ENCODE measurements around the gene FUT6.

FUT6 gene

DNA sequence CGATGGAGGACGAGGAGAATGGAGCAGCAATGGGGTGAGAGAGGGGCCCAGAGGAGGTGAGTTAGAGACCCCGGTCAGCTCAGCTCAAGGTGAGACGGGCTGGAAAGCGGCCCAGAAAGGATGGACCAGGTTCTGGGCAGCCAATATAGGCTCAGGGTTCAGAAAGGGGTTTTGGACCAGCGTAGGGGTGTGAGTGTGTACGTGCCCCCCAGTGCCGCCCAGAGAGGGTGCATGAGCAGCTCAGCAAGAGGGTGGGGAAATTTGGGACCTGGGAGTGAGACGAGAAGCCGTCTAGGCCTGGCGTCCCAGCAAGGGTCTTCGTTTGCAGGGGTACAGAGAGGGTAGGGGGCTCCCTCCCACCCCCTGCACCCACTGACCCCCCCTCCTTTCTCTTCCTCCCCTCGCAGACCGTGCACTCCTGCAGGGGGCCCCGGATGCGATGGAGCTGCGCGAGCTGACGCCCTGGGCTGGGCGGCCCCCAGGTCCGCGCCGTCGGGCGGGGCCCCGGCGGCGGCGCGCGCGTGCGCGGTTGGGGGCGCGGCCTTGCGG, 12.1 kb downstream of the FUT6 start:
- DNase-seq: no peak

- DNase-seq: peak; percentile 96
Measured at GRCh38 chr19:5826531-5827341, 12.8 kb downstream of the FUT6 start.

DNA sequence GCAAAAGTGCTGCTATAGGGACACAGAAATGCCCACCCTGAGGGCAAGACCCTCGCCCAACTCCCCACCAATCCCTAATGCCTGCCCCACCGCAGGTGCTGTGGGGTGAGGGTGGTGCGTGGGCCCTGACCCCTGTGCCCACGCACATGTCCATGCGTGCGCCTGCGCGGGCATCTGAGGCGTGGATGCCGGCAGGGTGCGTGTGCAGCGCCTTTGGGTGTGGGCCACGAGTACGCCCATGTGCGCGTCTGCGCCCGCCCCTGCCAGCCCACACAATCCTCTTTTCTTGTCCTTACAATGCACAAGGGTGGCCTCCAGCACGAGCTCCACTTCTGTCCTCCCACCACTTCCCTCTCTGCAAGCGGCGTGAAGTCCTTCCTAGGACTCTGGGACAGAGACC, 14.3 kb downstream of the FUT6 start:
- DNase-seq: no peak

DNA sequence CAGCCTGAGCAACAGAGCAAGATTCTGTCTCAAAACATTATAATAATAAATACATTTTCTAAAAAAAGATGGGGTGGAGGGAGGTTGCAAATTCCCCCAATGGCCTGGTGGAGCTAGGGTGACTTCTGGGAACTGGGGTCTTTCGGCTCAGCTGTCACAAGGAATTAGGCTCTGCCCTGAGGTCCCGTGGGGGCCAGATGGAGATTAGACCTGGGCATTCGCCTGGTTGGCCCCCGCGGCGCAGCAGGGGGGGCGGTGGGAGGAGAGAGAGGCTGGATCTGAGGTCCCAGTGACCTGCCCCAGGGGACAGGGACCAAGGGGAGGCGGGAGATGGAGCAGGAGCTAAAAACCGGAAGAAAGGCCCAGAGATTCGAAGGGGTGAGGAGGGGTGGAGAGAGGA, 14.8 kb downstream of the FUT6 start:
- DNase-seq: no peak

GRCh38 chr19:5823579-5824281, 15.8 kb downstream of the FUT6 start:
- DNase-seq: no peak

- DNase-seq: no peak
Measured at GRCh38 chr19:5822181-5822844, 17.2 kb downstream of the FUT6 start.

- DNase-seq: no peak
Measured at GRCh38 chr19:5821521-5822180, 17.9 kb downstream of the FUT6 start.

DNA sequence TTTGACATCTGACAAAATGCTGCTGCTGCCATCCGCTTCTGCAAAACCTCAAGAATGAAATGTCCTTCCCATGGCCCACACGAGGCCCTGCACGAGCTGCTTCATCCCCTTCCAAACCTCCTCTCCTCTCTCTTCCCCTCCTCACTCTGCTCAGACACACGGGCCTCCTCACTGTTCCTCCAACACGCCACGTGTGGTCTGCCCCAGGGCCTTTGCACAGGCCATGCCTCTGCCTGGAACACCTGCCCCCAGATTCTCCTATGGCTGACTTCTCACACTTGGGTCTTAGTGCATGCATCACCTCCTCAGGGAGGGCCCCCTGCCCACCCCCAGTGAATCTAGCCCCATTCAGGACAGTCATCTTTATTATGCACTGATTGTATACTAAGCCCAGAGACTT, 18.7 kb downstream of the FUT6 start:
- no peak for DNase-seq

DNA sequence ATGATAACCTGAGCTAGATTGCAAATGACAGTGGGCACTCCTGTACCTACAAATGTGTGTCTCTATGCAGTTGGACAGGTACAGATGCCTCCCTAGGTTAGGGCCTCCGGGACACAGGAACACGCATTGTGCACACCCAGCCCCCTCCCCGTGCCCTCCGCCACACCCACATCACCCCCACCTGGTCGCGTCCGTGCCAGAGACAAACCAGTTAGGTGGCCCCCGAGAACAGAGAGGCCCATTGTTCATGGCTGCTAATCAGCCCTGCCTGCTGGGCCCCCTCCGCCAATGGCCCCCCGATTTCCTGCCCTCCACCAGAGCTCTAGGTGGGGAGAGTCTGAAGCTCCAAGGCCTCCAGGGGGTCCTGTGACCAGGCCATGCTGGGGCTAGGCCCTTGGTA, 20.9 kb downstream of the FUT6 start:
- no peak for DNase-seq

GRCh38 chr19:5817218-5817617, 22.3 kb downstream of the FUT6 start:
- no peak for DNase-seq

DNA sequence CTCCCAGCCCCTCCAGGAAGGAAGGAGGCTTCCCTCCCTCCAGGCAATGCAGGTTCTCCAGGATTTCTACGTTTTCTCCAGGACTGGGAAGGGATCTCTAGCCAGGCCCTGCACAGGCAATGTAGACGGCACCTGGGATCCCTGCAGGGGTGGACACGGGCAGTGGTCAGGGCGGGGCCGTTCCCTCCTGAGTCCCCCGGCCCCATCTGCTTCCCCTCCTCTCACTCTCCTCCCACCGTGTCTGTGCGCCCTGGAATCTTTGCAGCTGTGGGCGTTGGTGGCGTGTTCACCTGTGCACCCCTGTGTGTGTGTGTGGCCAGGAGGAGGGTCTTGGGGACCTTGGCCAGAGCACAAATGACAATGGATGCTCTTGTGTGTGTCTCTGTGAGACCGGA, 24.7 kb downstream of the FUT6 start:
- DNase-seq: no peak

DNA sequence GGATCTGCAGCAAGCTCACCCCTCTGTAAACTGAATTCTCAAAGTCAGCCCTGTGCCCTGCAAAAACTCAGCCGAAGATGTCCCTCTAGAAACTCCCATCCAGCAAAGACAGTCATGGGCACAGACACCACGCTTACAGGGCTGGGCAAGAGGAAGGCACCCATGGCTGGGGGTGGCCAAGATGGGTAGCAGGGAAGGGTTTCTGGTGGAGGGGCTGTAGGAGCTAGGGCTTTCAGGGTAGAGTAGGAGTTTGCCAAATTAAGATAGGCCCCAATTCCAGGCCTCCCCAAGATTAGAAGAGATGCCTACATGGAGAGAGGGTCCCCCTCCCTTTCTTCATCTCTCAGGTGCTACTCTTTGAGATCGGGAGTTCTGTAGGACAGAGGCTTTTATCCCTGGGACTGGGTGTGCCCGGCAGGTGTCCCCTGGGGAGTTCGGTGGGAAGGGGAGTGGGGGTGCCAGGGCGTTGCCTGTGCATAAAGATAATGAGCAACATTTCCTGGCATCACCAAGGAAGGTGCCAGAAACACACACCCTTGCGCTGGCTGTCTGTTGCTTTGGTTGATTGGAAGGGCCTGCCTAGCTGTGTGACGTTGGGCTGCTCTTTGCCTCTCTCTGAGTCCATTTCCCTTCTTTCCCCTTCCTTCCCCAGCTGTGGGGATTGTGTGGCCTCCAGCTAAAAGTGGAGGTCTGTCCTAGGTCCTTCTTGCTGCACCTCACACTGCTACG, 25.2 kb downstream of the FUT6 start:
- no peak for DNase-seq

- DNase-seq: no peak
Measured at GRCh38 chr19:5811117-5811516, 28.4 kb downstream of the FUT6 start.

DNA sequence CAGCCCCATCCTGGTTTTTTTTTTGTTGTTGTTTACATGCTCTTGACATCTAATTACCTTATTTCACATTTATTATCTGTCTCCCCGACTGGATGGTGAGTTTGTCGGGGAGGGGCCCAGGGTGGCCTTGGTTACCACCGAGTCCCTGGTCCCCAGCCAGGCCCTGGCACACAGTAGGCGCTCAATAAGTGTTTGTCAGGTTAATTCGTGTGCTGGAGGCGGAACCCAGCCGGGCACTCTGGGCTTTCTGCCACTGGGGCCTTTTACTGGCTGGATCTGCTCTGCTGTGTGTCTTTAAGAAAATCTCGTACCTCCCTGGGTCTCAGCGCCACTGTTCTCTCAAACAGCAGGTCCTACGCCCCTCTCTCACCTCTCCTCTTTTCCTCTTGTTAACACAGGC, 30.0 kb downstream of the FUT6 start:
- no peak for DNase-seq

GRCh38 chr19:5809053-5809452, 30.4 kb downstream of the FUT6 start:
- DNase-seq: no peak

DNA sequence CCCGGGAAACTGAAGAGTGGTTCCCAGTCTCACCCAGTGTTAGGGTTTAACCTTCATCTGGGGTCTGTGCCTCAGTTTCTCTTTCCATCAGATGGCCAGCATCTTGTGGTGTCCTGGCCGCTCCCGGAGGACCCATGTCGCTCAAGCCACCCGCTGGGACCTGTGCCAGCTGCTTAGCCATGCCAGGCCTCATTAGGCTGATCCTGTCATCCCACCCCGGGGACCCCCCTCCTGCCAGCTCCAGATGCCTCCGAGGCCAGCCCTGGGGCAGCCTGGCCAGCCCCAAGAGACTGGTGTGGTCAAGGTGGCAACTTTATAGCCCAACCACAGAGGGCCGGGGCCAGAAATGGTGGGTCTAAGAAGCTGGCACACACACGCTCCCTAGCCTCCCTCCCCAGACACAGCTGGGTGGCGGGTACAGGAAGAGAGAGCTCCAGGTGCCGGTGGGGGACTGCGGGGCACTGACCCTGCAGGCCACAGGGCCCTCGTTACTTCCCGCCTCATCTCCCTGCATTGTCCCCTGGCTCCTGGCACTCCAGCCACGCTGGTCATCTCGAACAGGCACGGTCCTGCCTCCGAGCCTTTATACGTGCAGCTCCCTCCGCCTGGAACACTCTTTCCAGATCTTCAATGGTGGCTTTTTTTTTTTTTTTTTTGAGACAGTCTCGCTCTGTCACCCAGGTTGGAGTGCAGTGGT, 31.2 kb downstream of the FUT6 start:
- DNase-seq: no peak

DNA sequence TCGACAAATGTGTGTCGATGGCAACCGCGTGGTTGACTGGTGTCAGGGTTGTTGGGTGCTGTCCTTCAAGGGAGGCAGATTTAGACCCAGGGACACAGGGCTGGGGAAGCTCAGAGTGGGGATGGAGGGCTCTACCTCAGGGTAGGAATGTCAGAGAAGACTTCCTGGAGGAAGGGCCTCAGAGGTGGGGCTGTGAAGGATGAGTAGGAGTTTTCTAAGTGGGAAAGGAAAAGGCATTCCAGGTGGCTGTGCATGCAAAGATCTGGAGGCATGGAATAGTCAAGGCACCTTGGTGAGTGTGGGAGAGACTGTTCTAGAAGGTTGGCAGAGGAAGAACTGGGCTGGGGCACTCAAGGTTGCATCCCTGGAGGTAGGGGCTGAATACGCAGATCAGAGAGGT, 32.6 kb downstream of the FUT6 start:
- no peak for DNase-seq

GRCh38 chr19:5806133-5806489, 33.4 kb downstream of the FUT6 start:
- DNase-seq: no peak

- DNase-seq: peak; percentile 41
Measured at GRCh38 chr19:5805462-5806132, 33.9 kb downstream of the FUT6 start.

- no peak for DNase-seq
Measured at GRCh38 chr19:5804516-5805461, 34.7 kb downstream of the FUT6 start, which contains the start of gene NRTN. Gene NRTN (plus strand): TSS chr19:5805067. CDS start chr19:5824166, 19,099 bp downstream.
